OCI-LY7 (cell line): ENCODE data around the gene SDK2.

ENCODE experiments used
- EZH2phosphoT487 ChIP-seq: fragments of 200-600 bp; sonication (generic); IDR thresholded peaks from 2 replicates; pipeline ENCODE4 v1.6.1; 2018; ENCODE audit warnings: low read depth, borderline replicate concordance, mild to moderate bottlenecking, mixed run types, antibody characterized with exemption, low read length, moderate library complexity, mixed read lengths
- TF ChIP-seq, protein P1 (sequence below): fragments of 200-600 bp; sonication (generic); conservative IDR thresholded peaks from 2 replicates; pipeline ENCODE4 v1.5.1; 2014; ENCODE audit warnings: mild to moderate bottlenecking, antibody characterized with exemption, low read length, moderate library complexity, mixed read lengths

GRCh38 chr17:73519011-73519410 lies 125.2 kb downstream of the SDK2 start:
- TF ChIP-seq, protein P1, sequence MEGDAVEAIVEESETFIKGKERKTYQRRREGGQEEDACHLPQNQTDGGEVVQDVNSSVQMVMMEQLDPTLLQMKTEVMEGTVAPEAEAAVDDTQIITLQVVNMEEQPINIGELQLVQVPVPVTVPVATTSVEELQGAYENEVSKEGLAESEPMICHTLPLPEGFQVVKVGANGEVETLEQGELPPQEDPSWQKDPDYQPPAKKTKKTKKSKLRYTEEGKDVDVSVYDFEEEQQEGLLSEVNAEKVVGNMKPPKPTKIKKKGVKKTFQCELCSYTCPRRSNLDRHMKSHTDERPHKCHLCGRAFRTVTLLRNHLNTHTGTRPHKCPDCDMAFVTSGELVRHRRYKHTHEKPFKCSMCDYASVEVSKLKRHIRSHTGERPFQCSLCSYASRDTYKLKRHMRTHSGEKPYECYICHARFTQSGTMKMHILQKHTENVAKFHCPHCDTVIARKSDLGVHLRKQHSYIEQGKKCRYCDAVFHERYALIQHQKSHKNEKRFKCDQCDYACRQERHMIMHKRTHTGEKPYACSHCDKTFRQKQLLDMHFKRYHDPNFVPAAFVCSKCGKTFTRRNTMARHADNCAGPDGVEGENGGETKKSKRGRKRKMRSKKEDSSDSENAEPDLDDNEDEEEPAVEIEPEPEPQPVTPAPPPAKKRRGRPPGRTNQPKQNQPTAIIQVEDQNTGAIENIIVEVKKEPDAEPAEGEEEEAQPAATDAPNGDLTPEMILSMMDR = no peak
- TF ChIP-seq EZH2phosphoT487 = no peak
